CMK (cell line): Measurements from ENCODE around the gene LRRC26.

Experiments
- DNase-seq: peaks from one replicate; pipeline ENCODE4 v3.0.0-alpha.2; 2010; ENCODE audit warnings: low read depth

Gene LRRC26

GRCh38 chr9:137149942-137150616 is 19.8 kb downstream of the LRRC26 start:
- peak; percentile 83 for DNase-seq

DNA sequence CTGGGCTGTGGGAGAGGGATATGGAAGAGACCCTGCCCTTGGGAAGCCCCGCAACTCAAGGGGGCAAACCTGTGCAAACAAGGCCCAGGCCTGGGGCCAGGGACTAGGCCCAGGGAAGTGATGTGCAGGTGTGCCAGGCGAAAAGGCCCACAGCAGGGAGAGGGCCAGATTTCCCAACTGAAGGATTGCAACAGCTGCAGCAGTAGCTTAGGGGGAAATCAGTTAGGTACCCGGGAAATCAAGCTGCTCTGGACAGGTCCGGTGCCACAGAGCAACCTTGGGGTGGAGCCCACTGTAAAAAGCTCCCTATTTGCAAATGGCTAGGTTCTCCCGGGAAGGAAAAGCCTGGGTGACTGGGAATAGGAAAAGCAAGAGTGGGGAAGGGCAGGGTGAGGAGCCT is 20.5 kb downstream of the LRRC26 start:
- no peak for DNase-seq

DNA sequence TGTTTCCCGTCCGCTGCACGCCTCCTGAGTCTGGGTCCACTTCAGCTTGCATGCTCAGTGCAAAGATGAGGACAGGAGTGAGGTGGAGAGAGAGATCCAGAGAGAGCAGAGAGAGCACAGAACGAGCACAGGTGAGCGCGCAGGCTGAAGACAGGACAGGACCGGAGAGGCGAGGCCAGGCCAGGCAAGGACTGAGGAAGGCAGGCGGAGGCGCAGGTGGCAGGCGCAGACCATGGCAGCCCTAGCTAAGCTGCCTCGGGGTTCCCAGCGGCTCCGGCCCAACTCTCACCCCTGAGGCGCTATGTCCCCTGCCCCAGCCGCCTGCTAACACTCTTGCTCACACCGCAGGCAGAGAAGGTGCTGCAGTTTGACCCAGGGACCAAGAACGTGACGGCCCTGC is 21.2 kb downstream of the LRRC26 start:
- DNase-seq, result no peak

DNA sequence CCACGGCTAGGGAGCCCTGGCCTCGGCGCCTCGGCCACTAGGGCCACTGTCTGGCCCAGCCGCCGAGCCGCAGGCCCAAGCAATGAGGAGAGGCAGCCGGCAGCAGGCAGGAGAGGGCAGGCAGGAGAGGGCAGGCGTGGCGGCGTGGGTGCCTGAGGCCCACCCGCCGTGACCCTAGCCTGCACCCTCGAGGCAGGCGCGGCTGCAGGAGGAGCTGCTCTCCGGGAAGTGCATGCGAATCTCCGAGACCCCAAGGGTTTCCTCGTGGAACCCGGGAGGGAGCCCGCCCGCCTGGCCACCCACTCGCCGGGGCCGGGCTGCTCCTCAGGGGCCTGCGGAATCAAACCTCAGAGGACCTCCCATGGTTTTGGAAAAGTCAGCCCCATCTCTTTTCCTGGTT is 21.6 kb downstream of the LRRC26 start:
- no peak for DNase-seq

- DNase-seq, result no peak
Observed at GRCh38 chr9:137147793-137148160, 22.1 kb downstream of the LRRC26 start.

- no peak for DNase-seq
Observed at GRCh38 chr9:137147091-137147792, 22.6 kb downstream of the LRRC26 start.

- DNase-seq, result no peak
Observed at GRCh38 chr9:137146527-137146918, 23.3 kb downstream of the LRRC26 start.

DNA sequence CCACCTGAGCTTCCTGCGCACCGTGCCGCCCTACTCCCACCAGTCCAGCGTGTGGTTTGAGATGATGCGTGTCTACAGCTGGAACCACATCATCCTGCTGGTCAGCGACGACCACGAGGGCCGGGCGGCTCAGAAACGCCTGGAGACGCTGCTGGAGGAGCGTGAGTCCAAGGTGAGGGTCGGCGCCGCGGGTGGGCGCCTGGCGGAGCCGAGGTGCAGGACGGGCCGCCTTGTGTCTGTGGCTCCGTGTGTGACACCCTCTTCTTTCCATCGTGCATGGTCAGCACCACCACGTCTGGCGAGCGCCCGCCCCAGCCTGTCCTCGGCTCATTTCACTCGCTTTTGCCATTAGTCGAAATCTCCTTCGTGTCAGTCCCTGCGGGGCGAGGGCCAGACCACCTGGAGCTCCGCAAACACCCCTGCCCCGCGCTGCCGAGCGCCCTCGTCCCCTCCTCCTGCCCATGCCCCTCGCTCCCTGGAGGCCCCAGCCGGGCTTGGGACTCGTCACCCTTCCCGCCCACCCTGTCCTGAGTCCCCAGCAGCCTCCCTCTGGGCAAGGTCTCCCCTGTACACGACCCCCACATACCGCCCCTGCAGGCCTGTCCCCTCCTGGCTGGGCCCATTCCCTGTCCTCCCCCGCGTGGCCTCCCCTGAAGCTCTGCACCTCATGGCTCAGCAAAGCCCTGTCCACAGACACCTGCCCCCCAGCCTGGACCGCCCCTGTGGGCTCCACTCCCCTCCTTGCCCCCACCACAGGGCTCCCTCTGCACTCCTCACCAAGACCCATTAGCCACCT is 23.9 kb downstream of the LRRC26 start:
- no peak for DNase-seq

- DNase-seq, result no peak
Observed at GRCh38 chr9:137143459-137143858, 26.4 kb downstream of the LRRC26 start.

DNA sequence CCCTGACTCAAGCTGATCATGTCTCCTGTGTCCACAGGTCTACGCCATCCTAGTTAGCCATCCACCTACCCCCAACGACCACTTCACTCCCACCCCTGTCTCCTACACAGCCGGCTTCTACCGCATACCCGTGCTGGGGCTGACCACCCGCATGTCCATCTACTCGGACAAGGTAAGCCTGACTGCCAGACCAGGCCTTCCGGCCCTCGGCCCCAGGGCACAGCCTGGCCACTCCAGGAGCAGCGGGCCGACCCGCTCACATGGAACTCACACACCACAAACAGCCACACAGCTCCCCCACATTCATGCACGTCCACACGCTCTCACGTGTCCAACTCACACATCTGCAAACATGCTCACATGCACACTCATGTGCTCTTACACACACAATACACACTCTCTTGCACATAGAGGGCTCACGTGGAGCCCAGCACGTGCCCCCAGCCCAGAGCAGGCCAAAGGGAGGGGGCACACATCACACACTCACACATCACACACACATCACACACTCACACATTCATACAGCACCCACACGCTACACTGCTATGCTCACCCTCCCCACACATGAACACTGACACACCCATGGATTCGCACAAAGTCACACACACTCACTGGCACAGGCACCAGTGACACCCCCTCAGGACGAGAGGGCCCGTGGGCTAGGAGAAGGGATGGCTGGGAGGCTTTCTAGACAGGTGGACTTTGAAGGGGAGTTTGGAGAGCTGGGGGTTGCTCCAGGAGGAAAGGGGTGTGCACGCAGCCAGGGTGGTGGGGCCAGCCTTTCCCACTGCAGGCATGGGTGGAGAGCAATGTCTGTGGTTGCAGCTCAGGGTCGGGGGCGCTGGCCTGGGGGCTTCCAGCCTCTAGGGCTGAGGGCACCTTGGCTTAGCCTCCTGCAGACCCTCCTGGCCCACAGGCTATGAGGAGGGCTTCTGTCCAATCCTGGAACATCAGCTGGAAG is 27.6 kb downstream of the LRRC26 start:
- DNase-seq, result no peak

- DNase-seq, result no peak
Observed at GRCh38 chr9:137141050-137141810, 28.6 kb downstream of the LRRC26 start.

- DNase-seq, result no peak
Observed at GRCh38 chr9:137140151-137141012, 29.5 kb downstream of the LRRC26 start.

- no peak for DNase-seq
Observed at GRCh38 chr9:137139468-137140150, 30.2 kb downstream of the LRRC26 start.

- no peak for DNase-seq
Observed at GRCh38 chr9:137138722-137139467, 31.0 kb downstream of the LRRC26 start, which contains the start of gene GRIN1. Gene GRIN1, plus strand, starts transcription at chr9:137139154. Its CDS starts 333 bp downstream, at chr9:137139487.

DNA sequence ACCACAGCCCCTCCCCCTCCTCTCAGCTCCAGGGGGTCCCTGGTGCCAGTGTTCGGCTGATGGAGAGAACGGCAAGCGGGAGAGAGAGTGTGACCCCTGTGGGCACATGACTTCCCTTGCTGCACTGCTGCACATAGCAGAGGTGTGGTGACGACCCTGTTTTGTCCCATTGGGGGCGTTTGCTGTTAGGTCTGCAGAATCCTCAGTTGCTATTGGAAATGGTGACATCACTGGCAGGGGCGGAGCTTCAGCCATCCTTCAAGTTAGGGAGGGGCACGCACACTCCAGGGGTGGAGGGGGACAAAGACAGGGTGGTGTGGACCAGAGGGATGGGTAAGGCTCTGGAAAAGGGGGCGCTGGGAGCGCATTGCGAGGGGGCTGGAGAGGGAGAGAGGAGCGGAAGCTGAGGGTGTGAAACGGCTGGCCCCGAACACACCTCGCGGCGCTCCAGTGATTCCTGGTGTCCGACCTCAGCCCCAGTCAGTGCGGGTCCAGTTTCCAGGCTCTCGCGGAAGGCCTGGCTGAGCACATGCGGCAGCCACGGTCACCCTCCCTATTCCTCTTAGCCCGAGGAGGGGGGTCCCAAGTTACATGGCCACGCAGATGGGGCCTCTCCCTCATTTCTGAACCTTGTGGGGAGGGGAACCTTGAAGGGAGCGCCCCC is 31.7 kb downstream of the LRRC26 start:
- no peak for DNase-seq

DNA sequence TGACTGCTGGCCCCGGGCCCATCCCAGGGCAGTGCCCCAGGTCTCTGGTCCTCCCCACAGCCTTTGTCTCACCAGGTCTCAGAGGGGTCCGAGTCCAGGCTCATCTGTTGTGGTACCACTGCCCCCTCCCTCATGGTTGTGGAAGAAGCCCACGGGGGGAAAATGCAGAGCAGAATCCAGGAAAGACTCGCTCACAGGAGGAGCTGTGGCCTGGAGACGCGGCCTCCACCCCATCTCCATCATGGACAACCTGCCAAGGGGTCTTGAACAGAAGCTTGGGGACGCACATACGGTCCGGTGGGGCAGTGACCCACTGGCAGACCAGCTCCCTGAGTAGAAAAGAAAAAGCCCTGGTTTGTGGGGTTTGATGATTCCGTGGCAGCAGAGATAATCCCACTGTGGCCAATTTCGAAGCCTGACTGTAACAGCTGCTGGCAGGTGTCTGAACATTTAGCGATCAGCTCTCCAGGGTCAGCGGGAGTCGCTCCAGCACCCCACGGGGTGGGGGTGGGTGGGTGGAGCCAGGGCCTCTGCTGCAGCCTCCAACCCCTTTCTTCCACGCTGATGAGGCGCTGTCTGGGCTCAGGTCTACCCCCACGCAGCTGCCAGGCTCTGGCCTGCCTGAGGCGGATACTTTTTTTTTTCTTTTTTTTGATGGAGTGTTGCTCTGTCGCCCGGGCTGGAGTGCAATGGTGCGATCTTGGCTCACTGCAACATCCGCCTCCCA is 32.8 kb downstream of the LRRC26 start:
- no peak for DNase-seq

GRCh38 chr9:137136261-137136880 is 33.5 kb downstream of the LRRC26 start:
- no peak for DNase-seq
